Kidney epithelial cell (primary cell): ENCODE data around the gene IPO13. TPM values are rescaled to one million over a fixed set of nuclear protein-coding genes. Genes with fewer than 3 reads are reported as not detected.

Experiments
- DNase-seq: peaks from one replicate; pipeline ENCODE4 v3.0.0-alpha.2; 2010; ENCODE audit warnings: low read depth
- H3K27me3 ChIP-seq: 2 replicates; pipeline ENCODE4 v1.6.0; 2011; ENCODE audit warnings: low read length; ENCODE audit not compliant: control insufficient read depth, insufficient read depth
- H3K36me3 ChIP-seq: 2 replicates; pipeline ENCODE4 v1.5.1; 2011; ENCODE audit warnings: low read length; ENCODE audit not compliant: control insufficient read depth, insufficient read depth
- H3K4me3 ChIP-seq: 2 replicates; pipeline ENCODE4 v1.5.1; 2011; ENCODE audit warnings: low read depth, mild to moderate bottlenecking, control low read depth, low read length
- total RNA-seq: library from RNA; depleted of rRNA; stranded (reverse); fragments of >200 nt; gene quantifications from 2 replicates; pipeline ENCODE4 v1.2.3, GENCODE V29; 2015
- TF ChIP-seq, protein P1 (sequence below): IDR thresholded peaks from 2 replicates; pipeline ENCODE4 v1.5.1; 2011; ENCODE audit warnings: mild to moderate bottlenecking, moderate library complexity, low read length, control low read depth, inconsistent platforms; ENCODE audit not compliant: insufficient read depth, poor library complexity, severe bottlenecking

IPO13 gene
- total RNA-seq, 1 donor from 2014 or later = 32.8 TPM

DNA sequence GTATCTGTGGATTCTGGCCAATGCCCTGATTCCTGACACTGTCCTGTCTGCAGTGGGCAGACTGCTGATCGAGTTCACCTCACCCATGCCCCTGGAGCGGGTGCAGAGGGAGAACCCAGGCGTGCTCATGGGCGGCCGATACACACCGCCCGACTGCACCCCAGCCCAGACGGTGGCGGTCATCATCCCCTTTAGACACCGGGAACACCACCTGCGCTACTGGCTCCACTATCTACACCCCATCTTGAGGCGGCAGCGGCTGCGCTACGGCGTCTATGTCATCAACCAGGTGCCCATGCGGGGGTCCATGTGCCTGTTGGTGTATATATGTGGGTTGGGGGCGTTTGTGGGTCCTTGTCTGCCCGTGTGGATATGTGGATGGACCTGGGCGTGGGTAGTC lies 34.9 kb downstream of the IPO13 start:
- H3K27me3 ChIP-seq = no peaks in the 10 kb centered on the region
- no peak for DNase-seq
- peaks cover 6% of the 10 kb centered on the region for H3K36me3 ChIP-seq
- TF ChIP-seq, protein P1, sequence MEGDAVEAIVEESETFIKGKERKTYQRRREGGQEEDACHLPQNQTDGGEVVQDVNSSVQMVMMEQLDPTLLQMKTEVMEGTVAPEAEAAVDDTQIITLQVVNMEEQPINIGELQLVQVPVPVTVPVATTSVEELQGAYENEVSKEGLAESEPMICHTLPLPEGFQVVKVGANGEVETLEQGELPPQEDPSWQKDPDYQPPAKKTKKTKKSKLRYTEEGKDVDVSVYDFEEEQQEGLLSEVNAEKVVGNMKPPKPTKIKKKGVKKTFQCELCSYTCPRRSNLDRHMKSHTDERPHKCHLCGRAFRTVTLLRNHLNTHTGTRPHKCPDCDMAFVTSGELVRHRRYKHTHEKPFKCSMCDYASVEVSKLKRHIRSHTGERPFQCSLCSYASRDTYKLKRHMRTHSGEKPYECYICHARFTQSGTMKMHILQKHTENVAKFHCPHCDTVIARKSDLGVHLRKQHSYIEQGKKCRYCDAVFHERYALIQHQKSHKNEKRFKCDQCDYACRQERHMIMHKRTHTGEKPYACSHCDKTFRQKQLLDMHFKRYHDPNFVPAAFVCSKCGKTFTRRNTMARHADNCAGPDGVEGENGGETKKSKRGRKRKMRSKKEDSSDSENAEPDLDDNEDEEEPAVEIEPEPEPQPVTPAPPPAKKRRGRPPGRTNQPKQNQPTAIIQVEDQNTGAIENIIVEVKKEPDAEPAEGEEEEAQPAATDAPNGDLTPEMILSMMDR = no peak
- H3K4me3 ChIP-seq = no peak overlapping the region

DNA sequence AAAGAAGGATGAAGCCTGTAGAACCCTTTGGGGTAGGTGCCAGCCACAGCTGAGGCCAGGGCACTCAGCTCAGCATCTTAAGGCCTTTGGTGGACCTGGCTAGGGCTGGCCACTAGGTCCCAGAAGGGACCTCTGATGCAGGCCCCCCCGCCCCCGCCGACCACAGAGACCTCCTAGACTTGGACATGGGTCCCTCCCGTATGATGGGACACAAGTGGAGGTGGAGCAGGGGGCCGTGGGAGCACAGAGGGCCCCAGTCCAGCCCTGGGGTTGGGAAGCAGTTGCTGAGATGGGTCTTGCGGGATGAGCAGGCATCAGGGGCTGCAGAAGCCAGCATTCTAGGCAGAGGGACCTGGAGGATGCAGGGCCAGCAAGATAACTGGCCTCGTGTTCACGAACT lies 35.5 kb downstream of the IPO13 start:
- H3K36me3 ChIP-seq = peaks cover 6% of the 10 kb centered on the region
- H3K27me3 ChIP-seq = no peaks in the 10 kb centered on the region
- TF ChIP-seq, protein P1 = no peak
- DNase-seq = no peak
- no peak overlapping the region for H3K4me3 ChIP-seq

DNA sequence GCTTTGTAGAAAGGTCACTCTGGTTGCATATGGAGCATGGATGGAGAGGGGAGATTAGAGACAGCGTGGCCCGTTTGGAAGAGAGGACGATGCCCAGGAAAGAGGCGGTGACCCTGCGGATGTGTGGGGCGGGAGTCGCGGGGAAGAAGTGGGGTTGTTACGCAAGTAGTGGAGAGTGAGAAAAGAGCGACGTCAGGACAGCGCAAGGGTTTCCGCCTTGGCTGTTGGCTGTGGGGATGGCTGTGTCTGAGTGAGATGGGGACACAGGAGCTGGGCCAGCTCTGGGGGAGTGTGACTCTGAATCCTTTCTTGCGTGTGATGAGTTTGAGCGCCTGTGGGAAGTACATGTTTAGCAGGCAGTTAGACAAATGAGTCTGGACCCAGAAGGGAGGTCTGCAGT lies 36.1 kb downstream of the IPO13 start:
- H3K36me3 ChIP-seq = peaks cover 4% of the 10 kb centered on the region
- TF ChIP-seq, protein P1 = no peak
- H3K4me3 ChIP-seq = no peak overlapping the region
- H3K27me3 ChIP-seq = no peaks in the 10 kb centered on the region
- DNase-seq = no peak

DNA sequence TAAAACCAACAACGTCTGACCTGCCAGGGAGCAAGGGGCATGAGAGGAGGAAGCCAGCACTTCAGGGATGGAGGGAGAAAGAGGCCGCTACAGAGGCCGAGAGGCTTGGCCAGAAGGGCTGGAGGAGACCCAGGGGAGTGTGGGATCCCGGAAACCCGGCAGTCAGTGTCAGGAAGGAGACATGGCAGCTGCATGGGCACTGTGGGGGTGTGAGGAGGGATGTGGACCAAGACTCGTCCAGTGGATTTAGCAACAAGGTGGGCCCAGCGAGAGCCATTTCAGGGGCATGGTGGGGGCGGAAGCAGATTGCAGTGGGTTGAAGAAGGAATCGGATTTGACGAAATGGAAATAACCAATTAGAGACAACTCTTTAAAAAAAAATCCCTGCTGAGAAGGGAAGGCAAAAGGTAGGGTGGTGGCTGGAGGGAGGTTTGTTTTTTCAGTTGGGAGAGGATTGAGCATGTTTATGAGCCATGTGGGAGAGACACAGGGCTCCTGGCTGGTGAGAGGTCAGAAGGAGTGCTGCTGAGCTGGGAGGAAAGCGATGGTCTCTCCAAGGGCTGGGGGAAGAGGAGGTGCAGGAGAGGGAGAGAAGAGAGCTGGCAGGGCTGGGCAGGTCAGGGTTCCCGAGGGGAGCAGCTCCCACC lies 36.6 kb downstream of the IPO13 start:
- peaks cover 3% of the 10 kb centered on the region for H3K36me3 ChIP-seq
- no peaks in the 10 kb centered on the region for H3K27me3 ChIP-seq

DNA sequence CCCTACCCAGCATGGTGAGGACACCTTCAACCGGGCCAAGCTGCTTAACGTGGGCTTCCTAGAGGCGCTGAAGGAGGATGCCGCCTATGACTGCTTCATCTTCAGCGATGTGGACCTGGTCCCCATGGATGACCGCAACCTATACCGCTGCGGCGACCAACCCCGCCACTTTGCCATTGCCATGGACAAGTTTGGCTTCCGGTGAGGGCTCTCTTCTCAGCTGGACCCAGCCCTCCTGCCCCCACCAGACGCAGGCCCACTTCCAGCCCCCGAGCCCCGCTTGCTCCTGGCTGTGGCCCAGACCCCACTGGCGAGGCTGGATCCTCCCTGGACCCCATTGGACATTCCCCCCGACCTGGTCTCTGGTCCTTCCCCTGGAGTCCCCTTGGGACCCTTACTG lies 38.1 kb downstream of the IPO13 start:
- Histone ChIP-seq H3K27me3 (no peaks in the 10 kb centered on the region), H3K4me3 (no peak overlapping the region), H3K36me3 (peaks cover 3% of the 10 kb centered on the region)
- TF ChIP-seq, protein P1 = no peak
- DNase-seq = no peak

More for the DNA sequence above, 36.6 kb downstream of the IPO13 start:
- H3K4me3 ChIP-seq = no peak overlapping the region
- TF ChIP-seq, protein P1 = no peak
- no peak for DNase-seq
